COLO829 (cell line): ENCODE data around the gene SALL1.

Source experiments
- DNase-seq: peaks from one replicate; pipeline ENCODE4 v3.0.0; 2012; ENCODE audit warnings: low spot score

Gene SALL1

GRCh38 chr16:51141106-51141505, 10.0 kb downstream of the SALL1 start:
- DNase-seq = no peak

GRCh38 chr16:51140112-51140511, 11.0 kb downstream of the SALL1 start:
- DNase-seq = no peak

GRCh38 chr16:51139568-51139967, 11.5 kb downstream of the SALL1 start:
- no peak for DNase-seq

GRCh38 chr16:51138178-51138577, 12.9 kb downstream of the SALL1 start:
- no peak for DNase-seq

- no peak for DNase-seq
Observed at GRCh38 chr16:51137097-51137496, 14.0 kb downstream of the SALL1 start.

- DNase-seq = no peak
Observed at GRCh38 chr16:51134876-51135275, 16.2 kb downstream of the SALL1 start.

- DNase-seq = no peak
Observed at GRCh38 chr16:51134269-51134812, 16.7 kb downstream of the SALL1 start.

GRCh38 chr16:51133688-51134087, 17.4 kb downstream of the SALL1 start:
- no peak for DNase-seq

GRCh38 chr16:51133183-51133582, 17.9 kb downstream of the SALL1 start:
- DNase-seq = no peak

- no peak for DNase-seq
Observed at GRCh38 chr16:51132490-51133115, 18.5 kb downstream of the SALL1 start.

GRCh38 chr16:51131619-51132018, 19.5 kb downstream of the SALL1 start:
- DNase-seq = no peak

- no peak for DNase-seq
Observed at GRCh38 chr16:51129105-51129504, 22.0 kb downstream of the SALL1 start.

GRCh38 chr16:51125992-51126391, 25.1 kb downstream of the SALL1 start:
- DNase-seq = no peak

- no peak for DNase-seq
Observed at GRCh38 chr16:51124896-51125295, 26.2 kb downstream of the SALL1 start.

- no peak for DNase-seq
Observed at GRCh38 chr16:51121850-51122249, 29.2 kb downstream of the SALL1 start.

GRCh38 chr16:51120730-51121347, 30.2 kb downstream of the SALL1 start:
- no peak for DNase-seq

GRCh38 chr16:51119973-51120729, 30.9 kb downstream of the SALL1 start:
- DNase-seq = no peak

- DNase-seq = no peak
Observed at GRCh38 chr16:51119556-51119955, 31.5 kb downstream of the SALL1 start.

- DNase-seq = no peak
Observed at GRCh38 chr16:51116353-51116752, 34.7 kb downstream of the SALL1 start.

- no peak for DNase-seq
Observed at GRCh38 chr16:51114382-51114781, 36.7 kb downstream of the SALL1 start.

GRCh38 chr16:51113236-51114125, 37.6 kb downstream of the SALL1 start:
- DNase-seq = no peak

- no peak for DNase-seq
Observed at GRCh38 chr16:51112323-51112722, 38.7 kb downstream of the SALL1 start.
